Effector CD8-positive, alpha-beta T cell (primary cell): Measurements from ENCODE around the gene PRCD.
"Not testable (repeated sequence)": the region's sequence is repeated elsewhere in the genome, so short reads cannot be mapped to it uniquely, and the experiment has no call there.

ENCODE experiments used
- DNase-seq: peaks from one replicate; lab custom pipeline; 2025; lab: John Stamatoyannopoulos, UW

PRCD gene

DNA sequence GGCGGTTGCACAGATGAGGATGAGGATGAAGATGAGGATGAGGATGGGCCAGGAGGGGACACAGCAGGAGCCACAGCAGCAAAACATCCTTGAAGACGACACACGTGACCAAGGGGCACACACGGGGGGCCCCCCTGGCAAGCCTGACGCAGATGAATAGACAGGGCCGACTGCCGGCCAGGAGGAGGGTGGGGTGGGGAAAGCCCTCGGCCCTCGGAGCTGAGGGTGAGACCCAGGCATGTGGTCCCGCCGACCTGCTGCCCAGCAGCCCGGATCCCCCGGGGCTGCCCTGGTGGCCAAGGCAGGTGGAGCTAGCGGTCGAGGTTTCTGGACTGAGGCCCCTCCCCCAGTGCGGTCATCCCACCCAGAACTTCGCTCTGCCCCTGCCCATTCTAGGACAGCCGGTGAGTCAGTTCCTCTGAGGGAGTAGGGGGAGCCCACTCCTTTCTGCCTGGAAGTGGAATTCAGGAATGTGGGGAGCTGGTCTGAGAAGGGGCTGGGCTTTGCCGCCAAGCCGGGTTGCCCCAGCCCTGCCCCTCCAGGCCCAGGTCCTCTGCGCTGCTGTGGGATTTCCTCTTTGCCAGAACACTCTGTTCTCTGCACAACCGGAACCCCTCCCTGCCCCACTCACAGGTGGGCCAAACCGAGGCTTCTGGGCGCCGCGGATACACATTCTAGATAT is 12.3 kb upstream of the PRCD start:
- peak; percentile 47 for DNase-seq

DNA sequence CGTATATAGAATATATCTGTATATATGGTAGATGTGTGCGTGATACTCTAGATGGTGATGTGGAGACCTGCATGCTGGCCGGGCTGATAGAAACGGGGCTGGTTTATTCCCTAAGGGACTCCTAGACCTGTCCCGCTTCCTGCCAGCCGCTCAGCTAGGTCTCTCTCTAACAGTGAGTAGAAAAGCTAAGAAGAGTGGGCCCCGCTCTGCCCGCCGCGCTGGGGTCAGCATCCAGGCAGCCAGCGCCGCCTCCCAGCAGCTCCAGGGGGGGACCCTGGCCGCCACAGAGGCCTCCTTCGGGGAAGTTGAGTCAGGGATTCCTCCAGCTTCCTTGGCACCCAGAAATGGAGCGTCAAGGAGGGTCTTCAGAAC is 11.7 kb upstream of the PRCD start:
- no peak for DNase-seq

- no peak for DNase-seq
These were observed 11.2 kb upstream of the PRCD start for GRCh38 chr17:76528528-76529223.

DNA sequence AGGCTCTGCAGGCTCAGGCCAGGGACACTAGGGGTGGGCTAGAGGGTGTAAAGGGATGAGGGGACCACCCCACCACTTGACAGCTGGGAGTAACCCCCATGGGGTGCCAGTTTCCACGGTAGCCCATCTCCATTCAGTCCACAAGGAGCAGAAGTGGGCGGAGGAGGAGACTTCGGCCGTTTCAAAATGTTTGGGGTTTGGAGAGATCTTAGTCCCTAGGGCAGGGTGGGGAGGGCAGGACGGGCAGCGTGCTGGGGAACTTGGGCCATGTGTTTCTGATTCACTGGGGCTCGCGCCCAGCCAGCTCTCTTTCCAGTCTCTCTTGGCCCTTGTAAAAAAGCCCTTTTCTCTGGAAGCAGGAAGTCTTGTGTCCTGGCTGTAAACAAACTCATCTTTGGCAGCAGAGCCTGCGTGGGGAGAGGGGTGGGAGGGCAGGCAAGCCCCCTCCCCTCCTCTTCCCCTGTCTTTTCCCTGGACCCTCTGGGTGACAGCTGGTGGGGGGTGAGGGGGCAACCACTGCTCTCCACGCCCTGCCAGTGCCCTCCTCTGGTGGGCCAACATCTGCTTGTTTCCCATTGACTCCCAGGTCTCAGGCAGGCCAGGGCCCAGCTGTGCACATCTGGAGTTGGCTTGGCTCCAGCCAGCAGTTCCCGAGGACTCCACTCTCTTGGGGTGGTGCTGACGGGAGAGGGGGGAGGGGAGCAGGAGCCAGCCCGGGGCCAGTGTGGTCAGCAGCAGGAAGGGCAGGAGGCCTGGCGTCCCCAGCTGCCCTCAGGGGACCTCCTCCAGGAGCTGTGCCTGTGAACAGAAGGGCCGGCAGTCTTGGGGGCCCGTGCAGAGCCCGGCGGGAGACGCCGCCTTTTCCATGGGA is 10.4 kb upstream of the PRCD start:
- DNase-seq: no peak

DNA sequence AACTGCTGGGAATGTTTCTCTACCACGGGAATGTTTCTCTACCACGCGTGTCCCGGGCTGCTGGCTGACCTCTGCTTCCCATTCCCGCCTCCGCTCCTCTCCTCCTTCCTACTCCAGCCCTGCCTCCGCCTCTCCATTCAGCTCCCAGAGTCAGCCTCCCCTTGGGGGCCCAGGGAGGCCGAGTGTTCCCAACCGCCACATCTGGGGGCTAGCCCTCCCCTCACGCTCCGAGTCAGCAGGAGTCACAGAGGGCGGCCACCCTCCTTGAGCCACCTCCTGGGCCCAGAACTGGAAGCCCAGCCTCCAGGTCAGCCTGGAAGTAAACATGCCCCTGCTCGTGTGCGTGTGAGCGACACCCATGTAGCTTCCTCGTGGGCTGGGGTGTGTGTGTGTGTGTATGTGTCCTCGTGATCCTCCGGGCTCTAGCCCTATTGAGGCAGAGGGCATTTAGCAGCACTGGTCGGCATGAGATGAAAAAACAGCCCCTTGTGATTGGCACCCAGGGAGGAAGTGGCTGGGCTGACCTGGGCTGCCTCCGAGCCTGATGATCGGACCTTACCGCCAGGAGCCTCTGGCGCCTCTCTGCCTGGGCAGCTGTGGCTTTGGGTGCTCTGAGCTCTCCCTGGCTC is 9.6 kb upstream of the PRCD start:
- DNase-seq: no peak

- DNase-seq: no peak
These were observed 8.9 kb upstream of the PRCD start for GRCh38 chr17:76530811-76531485.

- no peak for DNase-seq
These were observed 8.3 kb upstream of the PRCD start for GRCh38 chr17:76531486-76532038.

DNA sequence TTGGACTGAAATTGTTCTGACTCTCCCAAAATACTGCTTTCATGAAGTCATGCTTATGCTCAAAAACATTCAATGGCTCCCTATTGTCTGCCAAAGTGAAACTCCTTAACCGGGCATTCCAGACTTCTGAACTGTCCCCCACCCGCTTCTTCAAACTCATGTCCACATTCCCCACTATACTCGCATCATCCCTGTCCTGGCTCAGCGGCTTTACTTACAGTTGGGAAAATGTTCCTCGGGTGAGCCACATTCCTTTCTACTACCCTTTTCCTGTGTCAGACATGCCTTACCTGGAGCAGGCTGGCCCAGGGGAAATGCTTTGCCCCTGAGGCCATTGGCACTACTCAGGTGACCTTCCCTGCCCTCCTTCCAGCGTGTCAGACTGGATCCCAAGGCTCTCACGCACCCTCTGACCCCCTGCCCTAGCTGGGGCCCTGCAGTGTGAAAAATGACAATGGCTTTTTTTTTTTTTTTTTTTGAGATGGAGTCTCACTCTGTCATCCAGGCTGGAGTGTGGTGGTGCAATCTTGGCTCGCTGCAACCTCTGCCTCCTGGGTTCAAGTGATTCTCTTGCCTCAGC is 7.7 kb upstream of the PRCD start:
- DNase-seq: no peak

DNA sequence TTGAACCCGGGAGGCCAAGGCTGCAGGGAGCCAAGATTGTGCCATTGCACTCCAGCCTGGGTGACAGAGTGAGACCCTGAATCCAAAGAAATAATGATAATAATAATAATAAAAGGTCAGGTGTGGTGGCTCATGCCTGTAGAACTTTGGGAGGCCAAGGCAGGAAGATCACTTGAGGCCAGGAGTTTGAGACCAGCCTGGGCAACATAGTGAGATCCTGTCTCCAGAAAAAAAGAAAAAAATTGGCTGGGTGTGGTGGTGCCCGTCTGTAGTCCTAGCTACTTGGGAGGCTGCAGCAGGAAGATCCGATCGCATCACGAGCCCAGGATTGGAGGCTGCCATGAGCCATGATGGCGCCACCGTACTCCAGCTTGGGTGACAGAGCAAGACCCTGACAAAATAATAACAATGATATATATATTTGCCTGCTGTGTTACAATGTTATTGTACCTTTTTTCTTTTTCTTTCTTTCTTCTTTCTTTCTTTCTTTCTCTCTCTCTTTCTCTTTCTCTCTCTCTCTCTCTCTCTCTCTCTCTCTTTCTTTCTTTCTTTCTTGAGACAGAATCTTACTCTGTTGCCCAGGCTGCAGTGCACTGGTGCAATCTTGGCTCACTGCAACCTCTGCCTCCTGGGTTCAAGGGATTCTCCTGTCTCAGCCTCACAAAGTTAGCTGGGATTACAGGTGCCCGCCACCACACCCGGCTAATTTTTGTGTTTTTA is 6.0 kb upstream of the PRCD start:
- not testable (repeated sequence) for DNase-seq

DNA sequence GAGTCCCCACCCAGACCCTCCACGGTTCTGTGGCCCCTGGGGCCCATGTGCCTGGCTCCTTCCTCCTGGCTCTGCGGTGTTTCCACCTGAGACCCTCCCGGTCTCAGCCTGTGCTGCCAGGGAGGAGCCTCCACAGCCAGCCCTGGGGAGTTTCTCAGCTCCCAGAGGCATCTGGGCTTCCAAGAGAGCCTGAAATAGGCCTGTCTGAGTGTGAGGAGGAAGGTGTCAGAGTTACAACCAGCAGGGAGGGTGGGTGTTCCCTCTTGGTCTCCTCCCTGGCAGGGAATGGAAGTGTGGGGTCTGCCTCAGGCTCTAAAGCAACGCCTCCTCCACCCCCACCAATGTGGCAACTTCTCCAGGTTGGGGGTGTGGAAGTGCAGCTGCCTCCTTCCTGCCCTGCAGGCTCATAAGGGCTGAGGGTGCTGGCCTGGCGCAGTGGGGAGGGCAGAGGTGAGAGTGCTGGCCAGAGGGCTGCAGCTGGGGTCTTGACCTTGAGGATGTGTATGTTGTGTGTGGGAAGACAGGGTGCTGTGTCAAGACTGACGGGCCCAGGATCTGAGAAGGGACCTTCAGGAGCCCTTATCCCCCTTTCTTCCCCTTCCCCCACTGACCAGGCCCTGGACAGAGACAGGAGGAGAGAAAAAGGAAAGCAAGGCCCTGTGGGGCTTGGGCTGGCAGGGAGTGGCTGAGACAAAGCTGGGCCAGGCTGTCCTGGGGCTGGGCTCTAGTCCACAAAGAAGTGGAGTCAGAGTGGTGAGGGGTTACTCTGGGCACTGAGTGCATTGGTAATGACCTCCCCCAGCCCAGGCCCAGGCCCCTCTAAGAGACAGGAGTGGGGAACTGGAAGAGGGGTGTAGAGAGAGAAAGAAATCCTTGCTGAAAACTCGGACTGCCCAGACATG is 4.8 kb upstream of the PRCD start:
- DNase-seq: no peak

DNA sequence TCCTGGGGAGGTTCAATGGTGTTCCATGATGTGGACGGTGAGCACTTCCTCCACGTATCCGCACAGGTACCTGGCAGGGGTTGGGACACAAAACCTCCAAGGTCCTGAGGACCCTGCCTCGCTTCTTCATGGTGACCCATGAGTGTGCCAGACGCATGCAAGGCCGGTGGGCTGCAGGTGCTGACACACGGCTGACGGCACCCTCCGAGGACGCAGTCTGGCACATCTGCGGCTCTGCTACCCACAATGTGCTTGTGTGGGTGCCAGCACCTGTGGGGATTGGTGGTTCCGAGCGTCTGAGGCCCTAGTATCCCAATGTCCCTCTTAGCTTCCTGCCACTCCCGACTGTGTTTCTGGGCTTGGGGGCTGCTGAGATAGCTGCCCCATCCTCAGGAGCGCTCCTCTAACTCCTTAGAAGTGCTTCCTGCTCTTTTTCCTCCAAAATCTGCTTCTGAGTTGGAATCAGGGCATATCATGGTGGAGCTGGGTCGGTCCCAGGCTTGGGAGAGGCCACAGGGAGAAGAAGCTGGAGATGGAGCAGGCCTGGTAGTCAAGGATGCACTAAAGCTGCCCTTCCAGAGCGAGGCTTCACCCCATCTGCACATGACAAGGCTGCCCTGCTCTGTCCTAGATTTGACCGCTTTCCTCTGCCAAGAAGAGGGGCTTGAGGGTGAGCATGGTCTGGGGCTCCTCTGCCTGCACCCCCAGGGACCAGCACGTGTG is 3.9 kb upstream of the PRCD start:
- no peak for DNase-seq

DNA sequence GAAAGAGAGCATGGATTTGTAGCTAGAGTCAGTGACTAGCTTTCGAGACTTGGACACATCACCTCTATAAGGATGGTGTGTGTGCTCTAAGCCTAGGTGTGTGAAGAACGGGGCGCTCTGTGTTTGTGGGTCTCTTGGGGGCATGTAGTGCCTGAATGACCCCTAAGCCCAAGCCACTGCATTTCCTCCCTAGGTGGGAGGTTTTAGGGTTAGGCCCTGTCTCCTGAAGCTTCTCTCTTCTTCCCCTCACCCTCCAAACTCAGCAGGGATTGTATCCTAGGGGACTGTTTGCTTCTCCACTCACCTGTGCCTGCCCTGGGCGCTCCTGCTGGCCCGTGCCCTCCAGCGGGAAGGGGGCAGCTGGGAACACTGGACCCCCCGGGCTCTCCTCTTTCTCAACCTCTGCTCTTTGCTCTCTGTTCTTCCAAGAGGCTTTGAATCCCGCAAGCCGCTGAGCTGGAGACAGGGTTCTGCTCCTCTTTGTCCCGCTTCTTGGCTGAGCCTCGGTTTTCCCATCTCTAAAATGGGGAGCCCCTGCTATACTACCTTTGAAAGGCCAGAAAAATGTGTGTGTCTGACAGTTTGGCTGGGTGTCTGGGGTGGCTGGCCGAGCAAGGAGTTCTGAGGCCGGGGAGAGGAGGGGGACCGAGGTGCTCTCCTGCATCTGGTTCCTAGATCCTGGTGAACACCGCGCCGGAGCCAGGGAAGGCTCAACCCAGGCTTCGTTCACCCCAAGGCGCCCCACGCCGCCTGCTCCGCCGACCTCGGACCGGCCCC is 3.1 kb upstream of the PRCD start:
- DNase-seq: no peak

DNA sequence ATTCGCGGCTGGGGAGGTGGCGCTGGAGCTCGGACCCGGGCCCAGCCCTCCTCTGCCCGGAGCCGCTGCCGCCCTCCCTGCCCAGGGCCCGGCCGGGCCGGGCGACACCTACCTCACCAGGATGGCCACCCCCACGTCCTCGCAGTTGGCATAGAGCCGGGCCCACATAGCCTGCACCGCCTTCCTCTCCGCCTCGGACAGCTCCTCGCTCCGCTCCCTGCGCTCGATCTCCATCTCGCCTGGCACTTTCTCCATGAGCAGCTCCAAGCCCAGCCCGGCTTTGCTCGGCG is 2.6 kb upstream of the PRCD start:
- DNase-seq: no peak

DNA sequence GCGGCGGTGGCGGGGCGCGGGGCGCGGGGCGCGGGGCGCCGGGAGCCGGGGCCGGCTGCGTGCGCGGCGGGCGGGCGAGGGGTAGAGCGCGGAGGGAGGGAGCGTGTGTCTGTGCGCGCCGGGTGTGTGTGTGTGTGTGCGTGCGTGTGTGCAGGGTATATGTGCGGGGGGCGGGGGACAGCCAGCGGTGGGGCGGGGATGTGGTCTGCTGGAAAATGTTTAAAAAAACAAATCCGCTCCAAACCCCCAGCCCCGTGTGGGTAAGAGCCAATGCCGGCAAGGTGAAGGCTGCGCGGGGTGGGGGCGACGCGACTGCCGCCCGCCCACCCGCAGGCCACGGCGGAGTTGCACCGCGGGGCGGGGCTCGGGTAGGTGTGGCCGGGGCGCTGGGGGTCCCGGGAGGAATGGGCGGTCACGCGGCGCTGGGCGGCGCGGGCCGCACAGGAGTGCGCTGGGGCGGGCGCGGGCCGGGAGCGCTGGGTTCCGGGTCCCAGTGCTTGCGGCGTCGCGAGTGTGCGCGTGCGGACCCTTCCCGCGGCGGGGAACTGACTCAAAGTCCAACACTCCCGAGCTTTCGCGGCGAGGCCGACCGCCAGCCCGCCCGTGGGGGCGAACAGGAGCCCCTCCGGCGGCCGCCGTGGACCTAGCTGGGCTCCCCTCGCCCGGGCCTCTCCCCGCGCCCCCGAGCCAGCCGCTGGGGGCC is 2.1 kb upstream of the PRCD start, which contains the start of gene CYGB:
TSS of gene CYGB (minus strand) at position 132 of the 703 bp plus-strand sequence. CDS start 167 bp downstream, outside the sequence.
- no peak for DNase-seq

DNA sequence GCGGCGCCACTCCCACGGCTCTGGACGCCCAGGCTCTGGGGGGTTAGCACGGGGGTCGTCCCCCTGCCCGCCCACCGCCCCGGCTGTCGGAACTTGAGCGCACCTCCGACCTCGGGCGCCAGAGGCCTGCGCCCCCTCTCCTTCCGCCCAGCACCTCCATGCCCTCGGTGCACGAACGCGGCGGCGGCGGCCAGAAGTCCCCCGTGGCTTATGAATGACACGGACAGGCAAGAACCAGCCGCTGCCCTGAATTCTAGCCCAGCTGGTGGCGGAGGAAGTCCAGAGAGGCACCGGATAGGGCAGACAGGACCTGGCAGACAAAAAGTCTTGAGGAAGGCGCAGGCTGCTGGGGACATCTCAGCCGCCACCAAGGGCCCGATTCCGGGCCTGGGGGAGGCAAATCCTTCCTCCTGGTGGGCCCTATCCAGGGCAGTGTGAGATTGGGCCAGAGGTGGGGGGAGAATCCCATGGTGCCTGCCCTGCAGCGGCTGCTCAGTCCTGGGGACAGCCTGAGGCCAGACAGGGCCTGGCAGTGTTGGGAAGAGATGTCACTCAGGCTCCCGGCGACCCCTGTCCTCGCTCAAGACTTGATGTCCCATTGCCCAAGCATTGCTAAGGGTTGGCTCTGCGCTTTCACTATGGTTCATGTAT is 1.4 kb upstream of the PRCD start:
- DNase-seq: no peak

GRCh38 chr17:76538941-76539570 is 788 bp upstream of the PRCD start:
- no peak for DNase-seq
